ENCODE measurements around the gene MLN.

Gene MLN

GRCh38 chr6:33820243-33820642 is 16.4 kb upstream of the MLN start:
- intact Hi-C loops (cut with DNase I), result no loop called here
- DNase-seq, result peak in 1 of 42 donors; percentile 10

- no peak for DNase-seq
- intact Hi-C loops (cut with DNase I), result no loop called here
Observed at GRCh38 chr6:33819021-33819420, 15.2 kb upstream of the MLN start.

GRCh38 chr6:33818293-33818692 is 14.5 kb upstream of the MLN start:
- intact Hi-C loops (cut with DNase I), result no loop called here
- no peak for DNase-seq

- DNase-seq, result no peak
- intact Hi-C loops (cut with DNase I), result no loop called here
Observed at GRCh38 chr6:33817489-33817888, 13.7 kb upstream of the MLN start.

GRCh38 chr6:33816911-33817310 is 13.1 kb upstream of the MLN start:
- no peak for DNase-seq
- intact Hi-C loops (cut with DNase I), result no loop called here

- intact Hi-C loops (cut with DNase I), result no loop called here
- peak in 36 of 42 donors; percentile 22 to 82 (median 50) for DNase-seq
Observed at GRCh38 chr6:33815854-33816253, 12.1 kb upstream of the MLN start.

- intact Hi-C loops (cut with DNase I), result no loop called here
Observed at GRCh38 chr6:33813990-33814985, 10.5 kb upstream of the MLN start.

GRCh38 chr6:33813246-33813904 is 9.6 kb upstream of the MLN start:
- intact Hi-C loops (cut with DNase I), result no loop called here
- DNase-seq, result no peak

More at GRCh38 chr6:33813990-33814985, 10.5 kb upstream of the MLN start:
- DNase-seq, result no peak

GRCh38 chr6:33812669-33813068 is 8.9 kb upstream of the MLN start:
- intact Hi-C loops (cut with DNase I), result no loop called here
- peak in 17 of 42 donors; percentile 7 to 59 (median 22) for DNase-seq

GRCh38 chr6:33809594-33809993 is 5.8 kb upstream of the MLN start:
- intact Hi-C loops (cut with DNase I), result no loop called here

GRCh38 chr6:33808641-33809180 is 4.9 kb upstream of the MLN start:
- intact Hi-C loops (cut with DNase I), result no loop called here
- no peak for DNase-seq

More at GRCh38 chr6:33809594-33809993, 5.8 kb upstream of the MLN start:
- DNase-seq, result peak in 14 of 42 donors; percentile 16 to 55 (median 28)

GRCh38 chr6:33807606-33808005 is 3.8 kb upstream of the MLN start:
- no peak for DNase-seq
- intact Hi-C loops (cut with DNase I), result no loop called here

GRCh38 chr6:33806841-33807240 is 3.0 kb upstream of the MLN start:
- no peak for DNase-seq
- intact Hi-C loops (cut with DNase I), result no loop called here

- no peak for DNase-seq
- intact Hi-C loops (cut with DNase I), result no loop called here
Observed at GRCh38 chr6:33802186-33802958, 1.4 kb downstream of the MLN start.

GRCh38 chr6:33801611-33802010 is 2.2 kb downstream of the MLN start:
- intact Hi-C loops (cut with DNase I), result no loop called here

GRCh38 chr6:33800248-33800969 is 3.4 kb downstream of the MLN start:
- DNase-seq, result no peak
- intact Hi-C loops (cut with DNase I), result no loop called here

More at GRCh38 chr6:33801611-33802010, 2.2 kb downstream of the MLN start:
- no peak for DNase-seq

GRCh38 chr6:33799454-33800113 is 4.2 kb downstream of the MLN start:
- no peak for DNase-seq
- intact Hi-C loops (cut with DNase I), result no loop called here

GRCh38 chr6:33798343-33798848 is 5.4 kb downstream of the MLN start:
- no peak for DNase-seq
- intact Hi-C loops (cut with DNase I), result no loop called here

All from head of caudate nucleus (tissue), 42 donors.